PC-9 (cell line): ENCODE data around the gene LILRA1.

Experiments
- EZH2 ChIP-seq: fragments of 200-600 bp; sonication (generic); IDR thresholded peaks from 2 replicates; pipeline ENCODE4 v1.8.0; 2017; ENCODE audit warnings: antibody characterized with exemption, low read depth
- TF ChIP-seq, protein P1 (sequence below): fragments of 200-600 bp; sonication (generic); conservative IDR thresholded peaks from 2 replicates; pipeline ENCODE4 v1.6.1; 2017; ENCODE audit warnings: mixed run types, antibody characterized with exemption, mild to moderate bottlenecking, moderate library complexity

- TF ChIP-seq, protein P1, sequence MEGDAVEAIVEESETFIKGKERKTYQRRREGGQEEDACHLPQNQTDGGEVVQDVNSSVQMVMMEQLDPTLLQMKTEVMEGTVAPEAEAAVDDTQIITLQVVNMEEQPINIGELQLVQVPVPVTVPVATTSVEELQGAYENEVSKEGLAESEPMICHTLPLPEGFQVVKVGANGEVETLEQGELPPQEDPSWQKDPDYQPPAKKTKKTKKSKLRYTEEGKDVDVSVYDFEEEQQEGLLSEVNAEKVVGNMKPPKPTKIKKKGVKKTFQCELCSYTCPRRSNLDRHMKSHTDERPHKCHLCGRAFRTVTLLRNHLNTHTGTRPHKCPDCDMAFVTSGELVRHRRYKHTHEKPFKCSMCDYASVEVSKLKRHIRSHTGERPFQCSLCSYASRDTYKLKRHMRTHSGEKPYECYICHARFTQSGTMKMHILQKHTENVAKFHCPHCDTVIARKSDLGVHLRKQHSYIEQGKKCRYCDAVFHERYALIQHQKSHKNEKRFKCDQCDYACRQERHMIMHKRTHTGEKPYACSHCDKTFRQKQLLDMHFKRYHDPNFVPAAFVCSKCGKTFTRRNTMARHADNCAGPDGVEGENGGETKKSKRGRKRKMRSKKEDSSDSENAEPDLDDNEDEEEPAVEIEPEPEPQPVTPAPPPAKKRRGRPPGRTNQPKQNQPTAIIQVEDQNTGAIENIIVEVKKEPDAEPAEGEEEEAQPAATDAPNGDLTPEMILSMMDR: no peak
- TF ChIP-seq EZH2: no peak
Observed at GRCh38 chr19:54551293-54551692, 42.1 kb upstream of the LILRA1 start.
